SH-SY5Y (cell line): ENCODE results near the gene TSPAN14.

Experiments used
- GATA2 ChIP-seq: IDR thresholded peaks from 2 replicates; pipeline ENCODE4 v1.6.1; 2011; ENCODE audit warnings: mild to moderate bottlenecking, low read depth, low read length
- GATA3 ChIP-seq: IDR thresholded peaks from 2 replicates; pipeline ENCODE4 v1.6.1; 2011; ENCODE audit warnings: low read depth, mild to moderate bottlenecking, low read length, moderate library complexity

DNA sequence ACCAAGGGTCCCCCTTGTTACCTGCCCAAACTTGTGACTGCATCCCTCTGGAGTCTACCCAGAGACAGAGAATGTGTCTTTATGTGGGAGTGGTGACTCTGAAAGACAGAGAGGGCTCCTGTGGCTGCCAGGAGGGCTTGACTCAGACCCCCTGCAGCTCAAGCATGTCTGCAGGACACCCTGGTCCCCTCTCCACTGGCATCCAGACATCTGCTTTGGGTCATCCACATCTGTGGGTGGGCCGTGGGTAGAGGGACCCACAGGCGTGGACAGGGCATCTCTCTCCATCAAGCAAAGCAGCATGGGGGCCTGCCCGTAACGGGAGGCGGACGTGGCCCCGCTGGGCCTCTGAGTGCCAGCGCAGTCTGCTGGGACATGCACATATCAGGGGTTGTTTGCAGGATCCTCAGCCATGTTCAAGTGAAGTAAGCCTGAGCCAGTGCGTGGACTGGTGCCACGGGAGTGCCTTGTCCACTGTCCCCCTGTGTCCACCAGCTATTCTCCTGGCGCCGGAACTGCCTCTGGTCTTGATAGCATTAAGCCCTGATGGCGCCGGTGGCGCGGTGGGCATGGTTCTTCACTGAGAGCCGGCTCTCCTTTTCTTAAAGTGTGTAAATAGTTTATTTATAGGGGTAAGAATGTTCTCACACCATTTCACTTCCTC lies 64.2 kb downstream of the TSPAN14 start:
- TF ChIP-seq GATA3 (no peak), GATA2 (no peak)
